Neuronal stem cell (in vitro differentiated cells): ENCODE results near the gene UMAD1.

Experiments
- DNase-seq: peaks from one replicate; pipeline ENCODE4 v3.0.0-alpha.2; 2013; ENCODE audit warnings: low spot score
- H2AFZ ChIP-seq: one replicate; pipeline ENCODE4 v1.6.1; 2013; ENCODE audit warnings: mild to moderate bottlenecking, low read length, inconsistent platforms
- H2AK5ac ChIP-seq: 2 replicates; pipeline ENCODE4 v1.6.1; 2013; ENCODE audit warnings: low read depth, mild to moderate bottlenecking, inconsistent platforms, low read length, moderate library complexity, mixed read lengths
- H2BK120ac ChIP-seq: 2 replicates; pipeline ENCODE4 v1.6.1; 2013; ENCODE audit warnings: low read depth, mild to moderate bottlenecking, inconsistent platforms, low read length, moderate library complexity, mixed read lengths
- H2BK12ac ChIP-seq: one replicate; pipeline ENCODE4 v1.6.1; 2013; ENCODE audit warnings: low read length, inconsistent platforms
- H2BK15ac ChIP-seq: 2 replicates; pipeline ENCODE4 v1.6.1; 2013; ENCODE audit warnings: mild to moderate bottlenecking, low read length, inconsistent platforms, mixed read lengths
- H2BK5ac ChIP-seq: one replicate; pipeline ENCODE4 v1.6.1; 2013; ENCODE audit warnings: inconsistent platforms, mild to moderate bottlenecking, low read length, moderate library complexity
- H3K14ac ChIP-seq: one replicate; pipeline ENCODE4 v1.6.1; 2013; ENCODE audit warnings: low read length, inconsistent platforms
- H3K18ac ChIP-seq: 2 replicates; pipeline ENCODE4 v1.6.1; 2013; ENCODE audit warnings: low read length, inconsistent platforms
- H3K23ac ChIP-seq: 2 replicates; pipeline ENCODE4 v1.6.1; 2013; ENCODE audit warnings: low read depth, mild to moderate bottlenecking, mixed read lengths, low read length, inconsistent platforms; ENCODE audit not compliant: poor library complexity
- H3K27ac ChIP-seq: replicated peaks from 3 replicates; pipeline ENCODE4 v1.5.1; 2013; ENCODE audit warnings: low read length, inconsistent platforms
- H3K27me3 ChIP-seq, 3 experiments: 2 replicates each; pipeline ENCODE4 v1.6.1; 2013; ENCODE audit warnings: low read length in 3 of 3, mild to moderate bottlenecking in 2 of 3, inconsistent platforms in 1 of 3, low read depth in 1 of 3, mixed read lengths in 1 of 3, moderate library complexity in 1 of 3; ENCODE audit not compliant: control insufficient read depth in 3 of 3, insufficient read depth in 3 of 3
- H3K36me3 ChIP-seq, 2 donors: replicated peaks in 1 of 2; 2 replicates each; pipeline ENCODE4 v1.6.1; 2013; ENCODE audit warnings: low read length in 2 of 2; ENCODE audit not compliant: control insufficient read depth in 2 of 2, insufficient read depth in 2 of 2
- H3K4ac ChIP-seq: 2 replicates; pipeline ENCODE4 v1.6.1; 2013; ENCODE audit warnings: inconsistent platforms, mild to moderate bottlenecking, low read length, moderate library complexity
- H3K4me1 ChIP-seq, 2 donors: 1 replicate in 1 of 2; 2 replicates in 1 of 2; pipeline ENCODE4 v1.6.1; 2013; ENCODE audit warnings: low read length in 2 of 2, low read depth in 1 of 2; ENCODE audit not compliant: control insufficient read depth in 2 of 2, insufficient read depth in 1 of 2
- H3K4me2 ChIP-seq: one replicate; pipeline ENCODE4 v1.6.1; 2013; ENCODE audit warnings: mild to moderate bottlenecking, low read length, inconsistent platforms; ENCODE audit not compliant: insufficient read depth, poor library complexity, severe bottlenecking
- H3K4me3 ChIP-seq, 2 donors: 2 replicates each; pipeline ENCODE4 v1.5.1; 2013; ENCODE audit warnings: low read length in 2 of 2, mild to moderate bottlenecking in 2 of 2, inconsistent platforms in 1 of 2, moderate library complexity in 1 of 2
- H3K79me1 ChIP-seq: one replicate; pipeline ENCODE4 v1.6.1; 2013; ENCODE audit warnings: low read depth, mild to moderate bottlenecking, inconsistent platforms, low read length, moderate library complexity
- H3K9ac ChIP-seq: one replicate; pipeline ENCODE4 v1.6.1; 2013; ENCODE audit warnings: mild to moderate bottlenecking, low read depth, low read length, inconsistent platforms; ENCODE audit not compliant: poor library complexity
- H3K9me3 ChIP-seq, 2 donors: replicated peaks in 1 of 2; 2 replicates each; pipeline versions ENCODE3 to v1.6.1; 2013; ENCODE audit warnings: low read length in 2 of 2, mild to moderate bottlenecking in 2 of 2, inconsistent platforms in 1 of 2, low read depth in 1 of 2, mixed read lengths in 1 of 2, moderate library complexity in 1 of 2; ENCODE audit not compliant: control insufficient read depth in 2 of 2, insufficient read depth in 1 of 2
- H4K8ac ChIP-seq: one replicate; pipeline ENCODE4 v1.6.1; 2013; ENCODE audit warnings: low read depth, mild to moderate bottlenecking, inconsistent platforms, low read length, moderate library complexity
- H4K91ac ChIP-seq: one replicate; pipeline ENCODE4 v1.6.1; 2013; ENCODE audit warnings: low read length, low read depth, mild to moderate bottlenecking, inconsistent platforms; ENCODE audit not compliant: poor library complexity
- WGBS, 2 donors: extraction: QIAGEN DNeasy Blood & Tissue Kit; methylation state at CpG; one replicate each; pipeline ENCODE4 v1.1.7; 2013; ENCODE audit warnings: missing lambda C conversion rate in 2 of 2, mixed read lengths in 1 of 2; ENCODE audit not compliant: insufficient read length in 2 of 2, insufficient replicate concordance in 1 of 2; ENCODE audit errors: extremely low coverage in 2 of 2; 5-methylcytosine and 5-hydroxymethylcytosine counted together

The UMAD1 gene

DNA sequence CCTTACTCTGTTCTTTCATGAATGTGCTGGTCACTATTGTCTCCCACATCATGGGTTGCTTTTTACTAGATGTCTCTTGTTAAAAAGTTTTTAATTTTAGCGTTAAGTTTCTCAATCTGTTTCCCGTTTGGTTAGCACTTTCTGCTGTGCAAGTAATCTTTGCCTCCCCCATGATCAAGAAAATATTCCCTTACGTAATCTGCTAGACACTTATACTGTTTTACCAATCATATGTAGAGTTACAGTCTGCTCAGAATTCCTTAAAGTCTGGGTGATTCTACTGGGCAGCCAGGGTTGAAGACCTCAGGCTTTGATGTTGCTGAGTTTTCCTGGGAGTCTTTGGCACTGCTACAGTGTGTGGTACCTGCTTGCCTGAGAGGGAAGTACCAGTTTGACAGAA is 116.0 kb downstream of the UMAD1 start:
- Histone ChIP-seq H3K23ac (no peak overlapping the region), H2BK15ac (no peak overlapping the region), H3K14ac (no peak overlapping the region), H3K4me1 (peaks cover 1 to 8% of the 10 kb centered on the region in 2 donors), H4K91ac (no peak overlapping the region), H3K4ac (no peak overlapping the region), H3K27ac (no peak overlapping the region), H2BK5ac (no peak overlapping the region), H3K4me2 (no peak overlapping the region), H3K18ac (no peak overlapping the region), H2AFZ (no peak overlapping the region), H3K9ac (no peak overlapping the region), H3K9me3 (no peaks in the 10 kb centered on the region), H2AK5ac (no peak overlapping the region), H3K36me3 (no peaks in the 10 kb centered on the region), H4K8ac (no peak overlapping the region), H2BK120ac (no peak overlapping the region), H3K4me3 (no peak overlapping the region), H3K79me1 (no peaks in the 10 kb centered on the region), H3K27me3 (no peaks in the 10 kb centered on the region), H2BK12ac (no peak overlapping the region)
- DNase-seq: no peak
- WGBS, 2 donors: no CpG with 5 or more reads among the region's 3 CpGs

DNA sequence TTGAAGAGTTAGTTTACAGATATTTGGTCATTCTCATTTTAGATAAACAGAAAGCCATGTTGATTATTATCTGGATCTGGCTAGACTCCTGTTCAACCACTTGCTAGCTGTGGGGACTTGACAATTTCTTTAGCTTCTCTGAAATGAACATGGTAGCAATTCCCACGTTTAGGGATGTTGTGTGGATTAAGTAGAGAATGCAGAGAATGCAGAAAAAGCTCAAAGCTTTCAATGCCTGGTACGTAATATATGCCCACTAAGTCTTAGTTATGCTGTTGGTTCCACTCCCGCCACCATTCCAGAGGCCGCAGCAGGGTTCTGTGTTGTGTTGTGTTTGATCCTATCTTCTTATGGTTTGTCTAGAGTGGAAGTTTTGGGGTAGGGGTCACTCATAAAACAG is 117.0 kb downstream of the UMAD1 start:
- Histone ChIP-seq H3K36me3 (no peaks in the 10 kb centered on the region), H3K14ac (no peak overlapping the region), H4K91ac (no peak overlapping the region), H3K27me3 (no peaks in the 10 kb centered on the region), H3K4me1 (peaks cover 1 to 8% of the 10 kb centered on the region in 2 donors), H3K18ac (no peak overlapping the region), H2BK120ac (no peak overlapping the region), H3K4ac (no peak overlapping the region), H2BK5ac (no peak overlapping the region), H3K4me3 (no peak overlapping the region), H2AK5ac (no peak overlapping the region), H2BK12ac (no peak overlapping the region), H3K9ac (no peak overlapping the region), H3K23ac (no peak overlapping the region), H4K8ac (no peak overlapping the region), H3K9me3 (no peaks in the 10 kb centered on the region), H3K4me2 (no peak overlapping the region), H3K27ac (no peak overlapping the region), H3K79me1 (no peaks in the 10 kb centered on the region), H2BK15ac (no peak overlapping the region), H2AFZ (no peak overlapping the region)
- no peak for DNase-seq
- no CpG with 5 or more reads among the region's 4 CpGs for WGBS, 2 donors

DNA sequence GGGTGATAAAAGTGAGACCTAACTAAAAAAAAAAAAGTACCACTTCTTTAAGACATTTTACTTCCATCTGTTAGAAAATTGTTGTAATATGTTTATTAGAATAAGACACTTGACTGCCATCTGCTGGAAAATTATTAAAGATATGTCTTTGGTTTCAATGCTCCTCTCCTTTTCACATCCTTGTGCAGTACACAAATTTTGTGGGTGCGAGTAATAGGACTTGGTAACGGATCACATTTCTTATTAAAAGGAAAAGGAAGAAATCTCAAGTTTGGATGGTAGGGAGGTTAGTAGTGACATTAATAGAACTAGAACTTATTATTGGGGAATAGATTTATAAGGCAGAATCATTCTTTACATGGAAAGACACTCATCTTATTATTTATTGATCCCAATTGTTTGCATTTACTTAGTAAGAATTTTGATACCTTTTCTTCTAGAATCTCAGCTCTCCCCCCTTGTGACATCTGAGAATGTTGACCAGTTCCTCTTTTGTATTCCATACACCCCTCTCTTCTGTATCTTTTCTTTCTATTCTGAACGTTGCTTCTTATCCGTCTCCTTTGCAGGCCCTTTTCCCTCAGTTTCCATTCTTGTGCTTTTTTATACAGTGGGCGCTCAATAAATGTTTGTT is 120.9 kb downstream of the UMAD1 start:
- Histone ChIP-seq H2AK5ac (no peak overlapping the region), H3K4me3 (no peak overlapping the region)

DNA sequence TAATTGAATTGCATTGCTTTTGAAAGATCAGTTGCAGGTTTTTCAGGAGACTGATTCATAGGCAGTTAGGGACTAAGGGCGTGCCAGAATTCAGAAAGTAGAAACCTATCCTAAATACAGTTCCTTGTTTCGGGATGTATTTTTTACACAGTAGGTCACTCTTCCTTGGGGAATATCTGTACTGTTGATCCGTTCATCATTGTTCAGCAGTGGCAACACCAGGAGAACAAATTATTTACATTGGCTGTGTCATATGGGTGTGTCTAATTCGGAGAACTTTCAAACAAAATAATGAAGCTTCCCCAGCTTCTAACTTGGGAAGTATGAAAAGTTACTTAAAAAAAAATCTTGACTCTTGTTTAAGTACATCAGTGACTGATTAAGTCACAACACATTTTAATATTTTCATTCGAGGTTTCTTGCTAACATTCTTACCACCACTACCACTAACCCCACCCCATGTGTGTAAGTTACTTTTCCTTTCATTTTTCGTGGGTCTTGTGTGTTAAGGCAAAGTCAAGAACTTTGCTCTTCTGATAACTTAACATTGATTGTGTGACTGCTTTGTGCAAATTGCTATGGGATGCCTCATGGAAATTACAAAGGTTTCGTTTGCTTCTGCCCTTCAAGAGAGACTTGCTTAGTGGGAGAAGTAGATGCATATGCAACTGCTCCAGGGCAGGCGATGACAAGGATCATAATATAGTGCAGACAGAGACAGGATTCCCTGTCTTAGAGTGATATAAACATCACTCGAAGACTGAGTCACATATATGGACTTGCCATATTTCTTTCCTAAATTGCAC is 121.6 kb downstream of the UMAD1 start:
- no peaks in the 10 kb centered on the region for H3K36me3 ChIP-seq
- no peak overlapping the region for H3K27ac ChIP-seq
- H2BK15ac ChIP-seq: no peak overlapping the region
- H4K91ac ChIP-seq: no peak overlapping the region
- no peak overlapping the region for H3K18ac ChIP-seq
- H3K14ac ChIP-seq: no peak overlapping the region
- DNase-seq: no peak
- no peak overlapping the region for H3K4me2 ChIP-seq
- H2BK12ac ChIP-seq: no peak overlapping the region
- no peaks in the 10 kb centered on the region for H3K9me3 ChIP-seq
- no peak overlapping the region for H2AFZ ChIP-seq
- H2BK5ac ChIP-seq: no peak overlapping the region
- H3K4me1 ChIP-seq: peaks cover 1 to 8% of the 10 kb centered on the region in 2 donors
- WGBS, 2 donors: no CpG with 5 or more reads among the region's 9 CpGs
- no peak overlapping the region for H3K4ac ChIP-seq
- no peak overlapping the region for H3K9ac ChIP-seq
- no peaks in the 10 kb centered on the region for H3K79me1 ChIP-seq
- H2BK120ac ChIP-seq: no peak overlapping the region
- no peak overlapping the region for H4K8ac ChIP-seq
- no peak overlapping the region for H2AK5ac ChIP-seq
- no peak overlapping the region for H3K23ac ChIP-seq
- H3K4me3 ChIP-seq: no peak overlapping the region
- no peaks in the 10 kb centered on the region for H3K27me3 ChIP-seq

More for the DNA sequence above, 120.9 kb downstream of the UMAD1 start:
- no peaks in the 10 kb centered on the region for H3K9me3 ChIP-seq
- H4K91ac ChIP-seq: no peak overlapping the region
- no peak overlapping the region for H2BK5ac ChIP-seq
- H3K23ac ChIP-seq: no peak overlapping the region
- H3K36me3 ChIP-seq: no peaks in the 10 kb centered on the region
- H2BK12ac ChIP-seq: no peak overlapping the region
- H2BK15ac ChIP-seq: no peak overlapping the region
- no peak for DNase-seq
- no CpG with 5 or more reads among the region's 5 CpGs for WGBS, 2 donors
- no peak overlapping the region for H3K14ac ChIP-seq
- no peak overlapping the region for H3K4ac ChIP-seq
- no peak overlapping the region for H3K4me2 ChIP-seq
- H3K79me1 ChIP-seq: no peaks in the 10 kb centered on the region
- H2AFZ ChIP-seq: no peak overlapping the region
- H4K8ac ChIP-seq: no peak overlapping the region
- no peak overlapping the region for H3K18ac ChIP-seq
- H3K27ac ChIP-seq: no peak overlapping the region
- H3K27me3 ChIP-seq: no peaks in the 10 kb centered on the region
- H3K4me1 ChIP-seq: peaks cover 1 to 8% of the 10 kb centered on the region in 2 donors
- no peak overlapping the region for H3K9ac ChIP-seq
- H2BK120ac ChIP-seq: no peak overlapping the region
